Measurements from ENCODE around the gene NDUFS7.

NDUFS7 gene

DNA sequence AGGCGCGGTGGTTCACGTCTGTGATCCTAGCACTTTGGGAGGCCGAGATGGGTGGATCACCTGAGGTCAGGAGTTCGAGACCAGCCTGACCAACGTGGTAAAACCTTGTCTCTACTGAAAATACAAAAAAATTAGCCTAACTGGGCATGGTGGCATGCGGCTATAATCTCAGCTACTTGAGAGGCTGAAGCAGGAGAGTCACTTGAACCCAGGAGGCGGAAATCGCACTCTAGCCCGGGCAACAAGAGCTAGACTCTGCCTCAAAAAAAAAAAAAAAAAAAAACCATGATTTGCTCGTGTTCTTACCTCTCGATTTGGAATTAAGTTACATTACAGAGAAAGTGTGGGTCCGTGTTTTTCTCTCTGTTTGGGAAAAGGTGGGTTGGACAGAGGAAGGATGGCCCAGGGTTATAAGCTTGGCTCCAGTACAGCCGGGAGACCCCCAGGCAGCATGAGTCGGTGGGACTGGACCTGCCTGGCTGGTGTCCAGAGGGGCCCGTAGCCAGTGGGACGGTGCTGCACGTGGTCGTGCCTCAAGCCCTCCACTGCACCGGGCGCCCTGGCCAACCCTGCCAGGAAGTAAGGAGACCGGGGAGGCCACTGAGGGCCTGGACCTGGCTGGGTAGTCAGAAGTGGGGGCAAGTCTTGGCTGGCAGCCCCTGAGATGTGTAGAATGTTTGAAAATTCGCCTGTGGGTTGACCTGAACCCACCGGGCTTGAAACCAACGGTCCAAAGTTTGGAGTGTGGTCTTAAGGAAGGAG lies 58.2 kb downstream of the NDUFS7 start:
- TF ChIP-seq, protein P1, sequence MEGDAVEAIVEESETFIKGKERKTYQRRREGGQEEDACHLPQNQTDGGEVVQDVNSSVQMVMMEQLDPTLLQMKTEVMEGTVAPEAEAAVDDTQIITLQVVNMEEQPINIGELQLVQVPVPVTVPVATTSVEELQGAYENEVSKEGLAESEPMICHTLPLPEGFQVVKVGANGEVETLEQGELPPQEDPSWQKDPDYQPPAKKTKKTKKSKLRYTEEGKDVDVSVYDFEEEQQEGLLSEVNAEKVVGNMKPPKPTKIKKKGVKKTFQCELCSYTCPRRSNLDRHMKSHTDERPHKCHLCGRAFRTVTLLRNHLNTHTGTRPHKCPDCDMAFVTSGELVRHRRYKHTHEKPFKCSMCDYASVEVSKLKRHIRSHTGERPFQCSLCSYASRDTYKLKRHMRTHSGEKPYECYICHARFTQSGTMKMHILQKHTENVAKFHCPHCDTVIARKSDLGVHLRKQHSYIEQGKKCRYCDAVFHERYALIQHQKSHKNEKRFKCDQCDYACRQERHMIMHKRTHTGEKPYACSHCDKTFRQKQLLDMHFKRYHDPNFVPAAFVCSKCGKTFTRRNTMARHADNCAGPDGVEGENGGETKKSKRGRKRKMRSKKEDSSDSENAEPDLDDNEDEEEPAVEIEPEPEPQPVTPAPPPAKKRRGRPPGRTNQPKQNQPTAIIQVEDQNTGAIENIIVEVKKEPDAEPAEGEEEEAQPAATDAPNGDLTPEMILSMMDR (conservative IDR thresholded peaks at IDR 0.05) = no peak
- TF ChIP-seq ZFX (IDR thresholded peaks at IDR 0.05) = no peak

More for the DNA sequence above, 58.2 kb downstream of the NDUFS7 start:
- H3K27ac ChIP-seq = peak overlapping the region; percentile 98
